ENCODE measurements around the gene XPC.
A peak's percentile ranks its signal among the peaks of the same experiment; 100 is the strongest.

The XPC gene

DNA sequence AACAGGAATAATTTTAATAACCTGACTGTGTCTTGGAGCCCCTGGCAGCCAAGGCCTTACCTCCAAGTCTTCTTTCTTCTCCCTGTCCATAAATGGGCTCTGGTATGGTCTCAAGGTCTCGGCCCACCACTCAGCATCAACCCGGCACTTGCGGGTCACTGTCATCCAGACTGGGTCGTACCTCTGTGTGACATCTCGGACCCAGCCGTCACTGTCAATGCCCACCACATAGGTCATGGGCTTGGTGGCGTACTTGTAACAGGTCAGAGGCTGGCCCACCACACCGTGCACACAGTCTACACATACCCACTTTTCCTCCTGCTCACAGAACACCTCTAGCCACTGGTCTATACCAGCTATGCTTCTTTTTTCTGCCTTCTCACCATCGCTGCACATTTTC is 20.4 kb downstream of the XPC start:
- H3K27ac ChIP-seq: no peak overlapping the region
- no peak for TF ChIP-seq ZFX (IDR thresholded peaks at IDR 0.05)
- TF ChIP-seq, protein P1, sequence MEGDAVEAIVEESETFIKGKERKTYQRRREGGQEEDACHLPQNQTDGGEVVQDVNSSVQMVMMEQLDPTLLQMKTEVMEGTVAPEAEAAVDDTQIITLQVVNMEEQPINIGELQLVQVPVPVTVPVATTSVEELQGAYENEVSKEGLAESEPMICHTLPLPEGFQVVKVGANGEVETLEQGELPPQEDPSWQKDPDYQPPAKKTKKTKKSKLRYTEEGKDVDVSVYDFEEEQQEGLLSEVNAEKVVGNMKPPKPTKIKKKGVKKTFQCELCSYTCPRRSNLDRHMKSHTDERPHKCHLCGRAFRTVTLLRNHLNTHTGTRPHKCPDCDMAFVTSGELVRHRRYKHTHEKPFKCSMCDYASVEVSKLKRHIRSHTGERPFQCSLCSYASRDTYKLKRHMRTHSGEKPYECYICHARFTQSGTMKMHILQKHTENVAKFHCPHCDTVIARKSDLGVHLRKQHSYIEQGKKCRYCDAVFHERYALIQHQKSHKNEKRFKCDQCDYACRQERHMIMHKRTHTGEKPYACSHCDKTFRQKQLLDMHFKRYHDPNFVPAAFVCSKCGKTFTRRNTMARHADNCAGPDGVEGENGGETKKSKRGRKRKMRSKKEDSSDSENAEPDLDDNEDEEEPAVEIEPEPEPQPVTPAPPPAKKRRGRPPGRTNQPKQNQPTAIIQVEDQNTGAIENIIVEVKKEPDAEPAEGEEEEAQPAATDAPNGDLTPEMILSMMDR (conservative IDR thresholded peaks at IDR 0.05): no peak

DNA sequence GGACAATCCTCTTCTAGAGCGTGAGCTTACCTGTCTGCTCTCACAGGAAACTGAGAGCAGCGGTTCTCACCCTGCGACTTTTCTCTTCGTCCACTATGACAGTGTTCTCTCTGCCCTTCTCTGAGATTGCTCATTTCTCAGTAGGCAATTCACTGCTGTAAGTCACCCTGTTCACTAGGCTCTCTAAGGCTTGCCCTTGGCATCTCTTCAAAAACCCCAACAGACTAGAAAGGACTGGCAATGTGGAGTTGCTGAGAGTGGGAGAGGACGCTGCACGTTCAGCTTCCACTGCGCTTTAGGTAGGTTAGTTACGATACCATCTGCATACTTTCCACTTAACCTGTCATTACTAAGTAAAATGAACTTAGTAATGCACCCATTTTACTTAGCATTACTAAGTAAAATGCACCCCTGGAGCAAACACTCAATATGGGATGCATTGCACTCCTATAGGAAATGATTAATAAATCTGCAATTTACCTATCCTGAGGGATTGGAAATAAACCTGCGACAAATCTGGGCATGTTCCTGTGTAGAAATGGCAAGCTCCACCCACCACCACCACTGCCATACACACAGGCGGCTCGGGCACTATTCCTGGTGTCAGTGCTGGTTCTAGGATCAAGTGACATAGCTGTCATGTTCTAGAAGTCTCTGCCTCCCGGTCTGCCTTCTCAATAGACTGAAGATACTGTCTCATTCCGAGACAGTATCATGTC is 21.4 kb downstream of the XPC start:
- H3K27ac ChIP-seq: no peak overlapping the region
- TF ChIP-seq, protein P1 (conservative IDR thresholded peaks at IDR 0.05): no peak
- TF ChIP-seq ZFX (IDR thresholded peaks at IDR 0.05): no peak

DNA sequence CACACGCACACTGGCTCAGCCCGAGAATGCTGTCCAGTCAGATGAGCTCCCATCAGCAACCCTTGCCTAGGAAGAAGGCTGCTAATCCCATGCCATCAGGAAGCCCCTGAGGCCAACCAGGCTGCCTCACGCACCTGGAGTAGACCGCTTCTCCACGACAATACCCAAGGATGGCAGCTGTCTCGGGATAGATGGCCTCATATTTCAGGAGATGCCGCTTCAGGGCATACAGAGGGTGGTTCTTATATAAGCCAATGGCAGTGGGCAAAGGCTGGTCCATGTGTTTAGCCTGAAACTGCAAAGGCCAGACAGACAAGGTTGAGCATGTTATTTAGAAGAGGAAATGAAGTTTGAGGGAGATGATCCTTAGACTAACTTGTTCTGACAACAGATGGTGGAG is 22.2 kb downstream of the XPC start:
- no peak for TF ChIP-seq ZFX (IDR thresholded peaks at IDR 0.05)
- TF ChIP-seq, protein P1 (conservative IDR thresholded peaks at IDR 0.05): no peak
- no peak overlapping the region for H3K27ac ChIP-seq

DNA sequence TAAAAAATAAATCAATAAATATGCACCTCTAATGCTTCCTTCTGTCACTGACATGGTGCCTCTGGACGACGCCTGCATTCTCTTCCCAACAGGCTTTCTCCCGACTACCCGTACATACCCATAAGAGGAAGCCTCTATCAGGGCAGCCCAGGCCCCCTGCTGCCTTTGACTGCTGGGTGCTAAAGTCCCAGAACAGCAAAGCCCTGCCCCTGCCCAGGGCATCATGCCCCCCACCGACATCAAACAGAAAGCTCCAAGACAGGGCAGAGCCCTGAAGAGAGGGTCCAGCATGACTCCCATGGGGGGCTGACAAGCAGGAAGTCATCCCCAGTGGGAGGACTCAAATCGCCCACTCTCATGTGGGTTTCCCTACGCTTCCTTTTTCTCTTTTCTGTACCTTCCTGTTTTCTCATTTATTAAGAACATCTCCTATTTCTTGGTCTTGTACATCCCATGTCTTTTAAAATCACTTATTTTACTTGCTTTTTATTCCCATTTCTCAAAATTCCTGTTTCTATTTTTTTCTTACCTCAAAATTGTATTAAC is 23.4 kb downstream of the XPC start:
- TF ChIP-seq ZFX (IDR thresholded peaks at IDR 0.05): no peak
- TF ChIP-seq, protein P1 (conservative IDR thresholded peaks at IDR 0.05): no peak
- H3K27ac ChIP-seq: no peak overlapping the region

DNA sequence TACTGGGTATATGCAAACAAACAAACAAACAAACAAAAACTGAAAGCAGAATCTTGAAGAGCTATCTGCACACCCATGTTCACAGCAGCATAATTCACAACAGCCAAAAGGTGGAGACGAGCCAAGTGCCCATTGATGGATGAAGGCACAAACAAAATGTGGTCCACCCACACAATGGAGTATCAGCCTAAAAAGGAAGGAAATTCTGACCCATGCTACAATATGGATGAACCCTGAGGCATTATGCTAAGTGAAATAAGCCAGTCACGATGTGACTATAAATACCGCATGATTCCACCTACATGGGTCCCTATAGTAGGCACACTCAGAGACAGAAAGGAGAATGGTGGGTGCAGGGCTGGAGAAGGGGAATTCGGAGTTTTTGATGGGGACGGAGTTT is 24.1 kb downstream of the XPC start:
- no peak overlapping the region for H3K27ac ChIP-seq

DNA sequence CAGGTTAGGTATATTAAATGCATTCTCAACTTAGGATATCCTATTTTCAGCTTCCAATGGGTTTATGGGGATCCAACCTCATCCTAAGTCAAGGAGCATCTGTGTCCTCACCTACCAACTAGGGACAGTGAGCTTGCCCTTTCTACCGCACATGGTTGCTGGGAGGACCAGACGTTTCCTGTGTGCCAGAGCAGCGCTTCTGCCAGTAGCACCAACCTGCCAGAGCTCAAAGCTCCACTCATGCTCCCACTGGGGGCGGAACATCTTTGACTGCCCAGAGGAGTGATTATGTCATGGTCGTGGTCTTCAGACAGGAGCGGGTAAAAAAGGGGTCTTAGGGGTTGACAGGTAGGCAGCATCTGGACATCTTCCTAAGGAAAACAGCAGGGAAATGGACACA is 24.7 kb downstream of the XPC start:
- H3K27ac ChIP-seq: no peak overlapping the region
- TF ChIP-seq, protein P1 (conservative IDR thresholded peaks at IDR 0.05): no peak
- TF ChIP-seq ZFX (IDR thresholded peaks at IDR 0.05): no peak

More for the DNA sequence above, 24.1 kb downstream of the XPC start:
- TF ChIP-seq, protein P1 (conservative IDR thresholded peaks at IDR 0.05): no peak
- no peak for TF ChIP-seq ZFX (IDR thresholded peaks at IDR 0.05)

DNA sequence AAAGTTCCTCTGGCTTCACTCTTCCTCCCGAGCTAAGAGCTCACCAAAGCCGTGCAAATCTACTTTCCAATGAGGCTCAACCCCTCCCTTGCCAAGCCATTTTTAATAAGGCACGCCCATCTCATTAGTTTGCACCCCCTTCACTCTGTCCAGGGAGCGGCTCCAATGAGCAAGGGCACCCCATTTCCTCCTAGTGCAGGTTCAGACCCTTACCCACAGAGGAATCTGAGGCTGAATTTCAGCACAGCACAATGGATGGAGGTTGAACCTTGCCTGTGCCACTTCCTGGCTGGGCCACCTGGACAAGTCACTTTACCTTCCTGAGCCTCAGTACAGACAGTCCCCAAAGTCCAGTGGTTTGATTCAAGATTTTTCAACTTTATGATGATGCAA is 25.4 kb downstream of the XPC start:
- H3K27ac ChIP-seq: no peak overlapping the region
- TF ChIP-seq, protein P1 (conservative IDR thresholded peaks at IDR 0.05): peak; percentile 15
- no peak for TF ChIP-seq ZFX (IDR thresholded peaks at IDR 0.05)

Measured in C4-2B (cell line).